Loucy (cell line): Measurements from ENCODE around the gene XXYLT1.

Source experiments
- H2AFZ ChIP-seq: fragments of 200-600 bp; sonication (generic); 2 replicates; pipeline ENCODE4 v1.6.0; 2016; ENCODE audit warnings: antibody characterized with exemption, mild to moderate bottlenecking, low read length, moderate library complexity
- H3F3A ChIP-seq: fragments of 200-600 bp; 2 replicates; pipeline ENCODE4 v1.6.0; 2016; ENCODE audit warnings: antibody characterized with exemption, low read depth, mild to moderate bottlenecking
- H3K27me3 ChIP-seq: fragments of 200-600 bp; sonication (generic); 2 replicates; pipeline ENCODE4 v1.6.1; 2014; ENCODE audit warnings: low read length, mild to moderate bottlenecking; ENCODE audit not compliant: insufficient read depth, poor library complexity, severe bottlenecking
- H3K36me3 ChIP-seq: fragments of 200-600 bp; sonication (generic); 2 replicates; pipeline ENCODE4 v1.6.1; 2016; ENCODE audit warnings: low read length; ENCODE audit not compliant: insufficient read depth
- H3K4me1 ChIP-seq: fragments of 200-600 bp; sonication (generic); 2 replicates; pipeline ENCODE4 v1.5.1; 2014; ENCODE audit warnings: low read length, mild to moderate bottlenecking; ENCODE audit not compliant: insufficient read depth, poor library complexity, severe bottlenecking
- H3K4me2 ChIP-seq: fragments of 200-600 bp; sonication (generic); 2 replicates; pipeline ENCODE4 v1.6.0; 2014; ENCODE audit warnings: antibody characterized with exemption, low read length, low read depth, mild to moderate bottlenecking; ENCODE audit not compliant: poor library complexity, severe bottlenecking
- H3K4me3 ChIP-seq: fragments of 200-600 bp; sonication (generic); 2 replicates; pipeline ENCODE4 v1.5.1; 2014; ENCODE audit warnings: low read length, mild to moderate bottlenecking, mixed read lengths; ENCODE audit not compliant: poor library complexity, severe bottlenecking
- H3K79me2 ChIP-seq: fragments of 200-600 bp; sonication (generic); 2 replicates; pipeline ENCODE4 v1.6.1; 2014; ENCODE audit warnings: low read length; ENCODE audit not compliant: insufficient read depth
- H3K9ac ChIP-seq: fragments of 200-600 bp; sonication (generic); 2 replicates; pipeline ENCODE4 v1.6.0; 2014; ENCODE audit warnings: mild to moderate bottlenecking, low read depth, low read length, moderate library complexity; ENCODE audit not compliant: poor library complexity, severe bottlenecking
- H3K9me2 ChIP-seq: fragments of 200-600 bp; sonication (generic); replicated peaks from 2 replicates; pipeline ENCODE4 v1.6.1; 2016; ENCODE audit warnings: low read depth, low read length, mixed read lengths
- H3K9me3 ChIP-seq: fragments of 200-600 bp; sonication (generic); 2 replicates; pipeline ENCODE4 v1.6.1; 2014; ENCODE audit warnings: mild to moderate bottlenecking, antibody characterized with exemption, low read length, low read depth; ENCODE audit not compliant: insufficient read depth
- H4K20me1 ChIP-seq: fragments of 200-600 bp; sonication (generic); 2 replicates; pipeline ENCODE4 v1.6.0; 2014; ENCODE audit warnings: antibody characterized with exemption, low read length, mild to moderate bottlenecking; ENCODE audit not compliant: insufficient read depth, poor library complexity, severe bottlenecking
- EZH2phosphoT487 ChIP-seq: fragments of 200-600 bp; IDR thresholded peaks from 2 replicates; pipeline ENCODE4 v1.6.1; 2018; ENCODE audit warnings: antibody characterized with exemption, mild to moderate bottlenecking, moderate library complexity, borderline replicate concordance
- TF ChIP-seq, protein P1 (sequence below): fragments of 200-600 bp; sonication (generic); conservative IDR thresholded peaks from 2 replicates; pipeline ENCODE4 v1.5.1; 2014; ENCODE audit warnings: mild to moderate bottlenecking, antibody characterized with exemption, low read length

The XXYLT1 gene

DNA sequence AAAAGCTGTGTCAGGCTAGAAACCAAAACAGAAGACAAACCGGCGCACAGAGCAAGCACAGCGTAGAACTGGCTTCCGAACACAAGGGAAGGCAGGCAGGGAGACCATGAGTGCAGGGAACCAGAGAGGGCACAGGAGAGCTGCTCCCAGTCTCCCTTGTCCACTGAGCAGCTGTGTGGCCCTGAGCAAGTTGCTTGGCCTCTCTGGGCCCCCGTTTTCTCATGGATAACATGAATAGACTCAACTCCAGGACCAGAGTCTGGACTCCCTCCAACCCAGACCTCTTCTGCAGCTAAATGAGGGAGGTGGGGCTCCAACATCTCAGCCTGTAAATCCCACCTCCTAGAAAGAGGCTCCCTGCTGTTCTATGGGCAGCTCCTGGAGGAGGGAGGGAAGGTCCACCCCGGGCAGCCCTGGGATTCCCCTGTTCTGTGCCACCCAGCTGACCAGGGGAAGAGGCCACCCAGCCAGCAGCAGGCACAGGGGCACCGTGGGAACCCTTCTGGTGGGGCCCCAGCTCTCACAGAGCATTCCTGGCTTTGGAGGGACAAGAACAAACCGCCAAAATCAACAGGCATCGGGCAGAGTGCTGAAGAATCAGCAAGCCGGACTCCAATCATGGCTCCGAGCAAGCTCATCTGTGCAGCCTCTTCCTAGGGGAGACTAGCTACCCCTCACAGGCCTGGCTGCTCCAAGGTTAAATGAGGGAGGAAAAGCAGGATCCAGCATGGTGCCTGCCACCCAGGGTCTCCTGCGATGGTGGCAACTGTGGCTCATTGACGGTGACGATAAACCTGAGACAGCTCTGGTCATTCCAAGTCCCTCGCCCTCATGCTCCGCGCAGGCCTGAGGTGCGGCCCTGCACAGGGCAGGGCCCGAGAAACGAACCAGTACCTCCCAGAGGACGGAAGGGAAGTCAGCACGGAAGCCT lies 15.1 kb downstream of the XXYLT1 start:
- no peaks in the 10 kb centered on the region for H3F3A ChIP-seq
- no peaks in the 10 kb centered on the region for H3K9me3 ChIP-seq
- peaks cover 67% of the 10 kb centered on the region for H3K4me1 ChIP-seq
- H3K79me2 ChIP-seq, result peaks cover 92% of the 10 kb centered on the region
- H2AFZ ChIP-seq, result no peak overlapping the region
- H3K27me3 ChIP-seq, result no peaks in the 10 kb centered on the region
- H3K9ac ChIP-seq, result peak overlapping the region; percentile 91
- H3K9me2 ChIP-seq, result no peaks in the 10 kb centered on the region
- no peaks in the 10 kb centered on the region for H4K20me1 ChIP-seq
- TF ChIP-seq EZH2phosphoT487, result no peak
- TF ChIP-seq, protein P1, sequence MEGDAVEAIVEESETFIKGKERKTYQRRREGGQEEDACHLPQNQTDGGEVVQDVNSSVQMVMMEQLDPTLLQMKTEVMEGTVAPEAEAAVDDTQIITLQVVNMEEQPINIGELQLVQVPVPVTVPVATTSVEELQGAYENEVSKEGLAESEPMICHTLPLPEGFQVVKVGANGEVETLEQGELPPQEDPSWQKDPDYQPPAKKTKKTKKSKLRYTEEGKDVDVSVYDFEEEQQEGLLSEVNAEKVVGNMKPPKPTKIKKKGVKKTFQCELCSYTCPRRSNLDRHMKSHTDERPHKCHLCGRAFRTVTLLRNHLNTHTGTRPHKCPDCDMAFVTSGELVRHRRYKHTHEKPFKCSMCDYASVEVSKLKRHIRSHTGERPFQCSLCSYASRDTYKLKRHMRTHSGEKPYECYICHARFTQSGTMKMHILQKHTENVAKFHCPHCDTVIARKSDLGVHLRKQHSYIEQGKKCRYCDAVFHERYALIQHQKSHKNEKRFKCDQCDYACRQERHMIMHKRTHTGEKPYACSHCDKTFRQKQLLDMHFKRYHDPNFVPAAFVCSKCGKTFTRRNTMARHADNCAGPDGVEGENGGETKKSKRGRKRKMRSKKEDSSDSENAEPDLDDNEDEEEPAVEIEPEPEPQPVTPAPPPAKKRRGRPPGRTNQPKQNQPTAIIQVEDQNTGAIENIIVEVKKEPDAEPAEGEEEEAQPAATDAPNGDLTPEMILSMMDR, result no peak
- no peak overlapping the region for H3K4me3 ChIP-seq
- no peak overlapping the region for H3K4me2 ChIP-seq
- no peaks in the 10 kb centered on the region for H3K36me3 ChIP-seq

- H3K27me3 ChIP-seq, result no peaks in the 10 kb centered on the region
- no peaks in the 10 kb centered on the region for H4K20me1 ChIP-seq
- H3K9ac ChIP-seq, result no peak overlapping the region
- no peak overlapping the region for H3K4me2 ChIP-seq
- no peaks in the 10 kb centered on the region for H3K9me3 ChIP-seq
- H3K79me2 ChIP-seq, result peaks cover 92% of the 10 kb centered on the region
- H3K4me1 ChIP-seq, result peaks cover 65% of the 10 kb centered on the region
- no peaks in the 10 kb centered on the region for H3F3A ChIP-seq
- no peak overlapping the region for H3K4me3 ChIP-seq
- H3K9me2 ChIP-seq, result no peaks in the 10 kb centered on the region
- TF ChIP-seq, protein P1, result no peak
- no peak for TF ChIP-seq EZH2phosphoT487
- no peaks in the 10 kb centered on the region for H3K36me3 ChIP-seq
- H2AFZ ChIP-seq, result no peak overlapping the region
Measured at GRCh38 chr3:195255176-195255500, 15.8 kb downstream of the XXYLT1 start.

GRCh38 chr3:195254454-195255175 lies 16.3 kb downstream of the XXYLT1 start:
- H3K9ac ChIP-seq, result peak overlapping the region; percentile 20
- no peaks in the 10 kb centered on the region for H3K9me2 ChIP-seq
- H3K79me2 ChIP-seq, result peaks cover 97% of the 10 kb centered on the region
- H3K4me1 ChIP-seq, result peaks cover 65% of the 10 kb centered on the region
- H2AFZ ChIP-seq, result no peak overlapping the region
- no peak for TF ChIP-seq EZH2phosphoT487
- TF ChIP-seq, protein P1, result no peak
- no peaks in the 10 kb centered on the region for H3K36me3 ChIP-seq
- H3F3A ChIP-seq, result no peaks in the 10 kb centered on the region
- H3K9me3 ChIP-seq, result no peaks in the 10 kb centered on the region
- H3K4me2 ChIP-seq, result no peak overlapping the region
- no peaks in the 10 kb centered on the region for H4K20me1 ChIP-seq
- no peaks in the 10 kb centered on the region for H3K27me3 ChIP-seq
- H3K4me3 ChIP-seq, result no peak overlapping the region
